ENCODE results near the gene ZSCAN18. TPM values are rescaled to one million over a fixed set of nuclear protein-coding genes. Genes with fewer than 3 reads are reported as not detected.

Gene ZSCAN18
- total and polyA plus RNA-seq, 9 of the 15 experiments (the other 6 are each of a cell fraction or from before 2014, with no cell fraction given), result 0.07 to 1.9 (median 0.31) TPM; not detected in 1

GRCh38 chr19:58045411-58046050 lies 52.5 kb downstream of the ZSCAN18 start (continued):
- TF ChIP-seq SMAD4 (CRISPR knock-in tag; conservative IDR thresholded peaks at IDR 0.05) (no peak), EZH2 (IDR thresholded peaks at IDR 0.05; ENCODE audit: borderline replicate concordance, low read depth, low read length) (no peak)

- 3% methylated on average over 26 of the region's 26 CpGs for WGBS (ENCODE audit: insufficient coverage, low coverage, missing lambda C conversion rate)
- ATAC-seq (peak; percentile 49; the same call in 2 of the 3 replicates), FAIRE-seq (no peak), DNase-seq (ENCODE audit: extremely low read depth in 1 of 4, low spot score in 3 of 4) (peak in 1 of 4 experiments; percentile 20)
- peak overlapping the region; percentile 43 for H3K4me2 ChIP-seq (ENCODE audit: insufficient read depth, low read length)
- in situ Hi-C loops (cut with MboI), result no loop called here
- peak overlapping the region; percentile 33; the same call in 1 of the 2 replicates for H2AFZ ChIP-seq (ENCODE audit: low read depth, low read length)
- no peaks in the 10 kb centered on the region for H3K9me3 ChIP-seq (replicated peaks; ENCODE audit: control insufficient read depth, insufficient read depth, low read depth, low read length)
- H3K9me1 ChIP-seq (ENCODE audit: control insufficient read depth, insufficient read depth, low read length), result no peaks in the 10 kb centered on the region
- no peaks in the 10 kb centered on the region for H3K79me2 ChIP-seq (ENCODE audit: control insufficient read depth, insufficient read depth, low read length)
- 0 out of 4 replicates have a peak overlapping the region, but pooled peaks of 1 of the 2 experiments have one; percentile 17 for H3K9ac ChIP-seq (ENCODE audit: insufficient read depth in 1 of 2, low read depth in 2 of 2, low read length in 2 of 2)
- H3K27ac ChIP-seq (ENCODE audit: extremely low read depth, low read depth, low read length), result no peak overlapping the region
- intact Hi-C loops (cut with micrococcal nuclease), result no loop called here
- ChIA-PET CTCF (ENCODE audit: low intra/inter-chr PET ratio) (no interaction called here), POLR2A (interaction anchor here (0.6 to 0.8 kb wide), 2 partner anchors 17 to 138 kb away, joined by 3 read pairs; no protein-coding TSS in a partner anchor)
- H3K4me3 ChIP-seq, result 0 out of 2 replicates have a peak overlapping the region, but pooled peaks have one; percentile 18
- no TSS peak for BruUV-seq (replicated peaks)
- no peaks in the 10 kb centered on the region for H4K20me1 ChIP-seq (replicated peaks; ENCODE audit: control insufficient read depth, insufficient read depth, low read length)
- H3K27me3 ChIP-seq (ENCODE audit: control insufficient read depth in 2 of 2, insufficient read depth in 2 of 2, low read length in 2 of 2), result peaks cover 0 to 10% of the 10 kb centered on the region in 2 experiments; a peak in 2 of 5 replicates
- peaks cover 0 to 16% of the 10 kb centered on the region in 2 experiments; a peak in 2 of 5 replicates for H3K4me1 ChIP-seq (replicated peaks in 1 of 2; ENCODE audit: control insufficient read depth in 2 of 2, insufficient read depth in 2 of 2, low read length in 2 of 2)
- no peaks in the 10 kb centered on the region for H3K36me3 ChIP-seq (ENCODE audit: control insufficient read depth, insufficient read depth, low read length)
- TF ChIP-seq, protein P1, sequence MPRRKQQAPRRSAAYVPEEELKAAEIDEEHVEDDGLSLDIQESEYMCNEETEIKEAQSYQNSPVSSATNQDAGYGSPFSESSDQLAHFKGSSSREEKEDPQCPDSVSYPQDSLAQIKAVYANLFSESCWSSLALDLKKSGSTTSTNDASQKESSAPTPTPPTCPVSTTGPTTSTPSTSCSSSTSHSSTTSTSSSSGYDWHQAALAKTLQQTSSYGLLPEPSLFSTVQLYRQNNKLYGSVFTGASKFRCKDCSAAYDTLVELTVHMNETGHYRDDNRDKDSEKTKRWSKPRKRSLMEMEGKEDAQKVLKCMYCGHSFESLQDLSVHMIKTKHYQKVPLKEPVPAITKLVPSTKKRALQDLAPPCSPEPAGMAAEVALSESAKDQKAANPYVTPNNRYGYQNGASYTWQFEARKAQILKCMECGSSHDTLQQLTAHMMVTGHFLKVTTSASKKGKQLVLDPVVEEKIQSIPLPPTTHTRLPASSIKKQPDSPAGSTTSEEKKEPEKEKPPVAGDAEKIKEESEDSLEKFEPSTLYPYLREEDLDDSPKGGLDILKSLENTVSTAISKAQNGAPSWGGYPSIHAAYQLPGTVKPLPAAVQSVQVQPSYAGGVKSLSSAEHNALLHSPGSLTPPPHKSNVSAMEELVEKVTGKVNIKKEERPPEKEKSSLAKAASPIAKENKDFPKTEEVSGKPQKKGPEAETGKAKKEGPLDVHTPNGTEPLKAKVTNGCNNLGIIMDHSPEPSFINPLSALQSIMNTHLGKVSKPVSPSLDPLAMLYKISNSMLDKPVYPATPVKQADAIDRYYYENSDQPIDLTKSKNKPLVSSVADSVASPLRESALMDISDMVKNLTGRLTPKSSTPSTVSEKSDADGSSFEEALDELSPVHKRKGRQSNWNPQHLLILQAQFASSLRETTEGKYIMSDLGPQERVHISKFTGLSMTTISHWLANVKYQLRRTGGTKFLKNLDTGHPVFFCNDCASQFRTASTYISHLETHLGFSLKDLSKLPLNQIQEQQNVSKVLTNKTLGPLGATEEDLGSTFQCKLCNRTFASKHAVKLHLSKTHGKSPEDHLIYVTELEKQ (CRISPR knock-in tag; IDR thresholded peaks at IDR 0.05), result no peak
- TF ChIP-seq RBFOX2 (IDR thresholded peaks at IDR 0.05; ENCODE audit: low read depth, low read length) (0 out of 2 replicates have a peak, but pooled peaks have one; percentile 22), CC2D1A (IDR thresholded peaks at IDR 0.05) (no peak), NR0B1 (IDR thresholded peaks at IDR 0.05; ENCODE audit: partially characterized antibody) (no peak), CXXC5 (CRISPR knock-in tag; IDR thresholded peaks at IDR 0.05) (no peak), SMAD1 (IDR thresholded peaks at IDR 0.05; ENCODE audit: low read depth, low read length, partially characterized antibody) (no peak), ZNF551 (CRISPR knock-in tag; IDR thresholded peaks at IDR 0.05) (no peak), ZNF76 (CRISPR knock-in tag; IDR thresholded peaks at IDR 0.05; ENCODE audit: borderline replicate concordance) (no peak), SFPQ (IDR thresholded peaks at IDR 0.05; ENCODE audit: low read depth, low read length) (no peak)
Measured at GRCh38 chr19:58044886-58045285, 53.1 kb downstream of the ZSCAN18 start.
